8988T (cell line): ENCODE results near the gene GRID2.

ENCODE experiments used
- DNase-seq: peaks from one replicate; pipeline ENCODE4 v3.0.0; 2011

GRID2 gene

GRCh38 chr4:93776386-93777080, 1472.8 kb downstream of the GRID2 start:
- no peak for DNase-seq

GRCh38 chr4:93777081-93777460, 1473.3 kb downstream of the GRID2 start:
- DNase-seq = no peak

GRCh38 chr4:93779228-93779627, 1475.5 kb downstream of the GRID2 start:
- DNase-seq = no peak

- DNase-seq = no peak
Observed at GRCh38 chr4:93780080-93780479, 1476.3 kb downstream of the GRID2 start.

- no peak for DNase-seq
Observed at GRCh38 chr4:93781198-93781597, 1477.4 kb downstream of the GRID2 start.

GRCh38 chr4:93786149-93786548, 1482.4 kb downstream of the GRID2 start:
- DNase-seq = no peak

GRCh38 chr4:93788712-93789111, 1484.9 kb downstream of the GRID2 start:
- no peak for DNase-seq

GRCh38 chr4:93791570-93792195, 1487.9 kb downstream of the GRID2 start:
- DNase-seq = no peak

- no peak for DNase-seq
Observed at GRCh38 chr4:93802045-93802444, 1498.3 kb downstream of the GRID2 start.

GRCh38 chr4:93809773-93810172, 1506.0 kb downstream of the GRID2 start:
- no peak for DNase-seq

GRCh38 chr4:93810340-93810992, 1506.7 kb downstream of the GRID2 start:
- no peak for DNase-seq

- DNase-seq = no peak
Observed at GRCh38 chr4:93813092-93813491, 1509.3 kb downstream of the GRID2 start.

GRCh38 chr4:93814141-93814540, 1510.4 kb downstream of the GRID2 start:
- DNase-seq = no peak

GRCh38 chr4:93814722-93815121, 1511.0 kb downstream of the GRID2 start:
- no peak for DNase-seq
